HEK293 (cell line): ENCODE results near the gene MGLL.

Experiments used
- CTCF ChIA-PET: fragments of 350-600 bp; formaldehyde crosslinking; extraction: SDS; loops from one replicate; lab custom pipeline; 2021; ENCODE audit warnings: antibody characterized with exemption; lab: Yijun Ruan, JAX
- POLR2A ChIA-PET: fragments of 300-600 bp; formaldehyde crosslinking; extraction: SDS; loops from one replicate; lab custom pipeline; 2020; ENCODE audit warnings: antibody characterized with exemption, inconsistent platforms; lab: Yijun Ruan, JAX
- H3K27ac ChIP-seq: fragments of 200-500 bp; sonication (Bioruptor generic); 2 replicates; pipeline ENCODE4 v1.5.1; 2014; ENCODE audit warnings: low read depth, low read length, control low read depth, inconsistent platforms; ENCODE audit errors: extremely low read depth
- H3K36me3 ChIP-seq, 2 experiments: fragments of 200-500 bp in 1 of 2; sonication (Bioruptor generic) in 1 of 2; 1 replicate in 1 of 2; 2 replicates in 1 of 2; pipeline ENCODE4 v1.5.1; 2014 to 2017; ENCODE audit warnings: inconsistent platforms in 2 of 2, low read length in 2 of 2; ENCODE audit not compliant: control insufficient read depth in 2 of 2, insufficient read depth in 1 of 2
- H3K4me1 ChIP-seq: fragments of 200-500 bp; sonication (Bioruptor generic); 2 replicates; pipeline ENCODE4 v1.5.1; 2014; ENCODE audit warnings: mild to moderate bottlenecking, low read length, inconsistent platforms; ENCODE audit not compliant: control insufficient read depth, insufficient read depth
- H3K4me3 ChIP-seq: 2 replicates; pipeline ENCODE4 v1.5.1; 2011; ENCODE audit warnings: low read depth, mild to moderate bottlenecking, control low read depth, low read length, moderate library complexity
- H3K9me3 ChIP-seq: fragments of 200-500 bp; sonication (Bioruptor generic); 2 replicates; pipeline ENCODE4 v1.5.1; 2014; ENCODE audit warnings: low read depth, low read length, inconsistent platforms; ENCODE audit not compliant: control insufficient read depth, insufficient read depth
- BCL11A ChIP-seq: fragments of 450-650 bp; formaldehyde crosslinking; IDR thresholded peaks from 2 replicates; pipeline ENCODE4 v1.5.1; 2016; ENCODE audit warnings: low read depth, missing biosample characterization, missing genetic modification characterization
- GLI4 ChIP-seq: fragments of 450-650 bp; formaldehyde crosslinking; IDR thresholded peaks from 2 replicates; pipeline ENCODE4 v1.5.1; 2016; ENCODE audit warnings: missing biosample characterization, missing genetic modification characterization
- IKZF3 ChIP-seq: fragments of 450-650 bp; IDR thresholded peaks from 2 replicates; pipeline ENCODE4 v1.5.0; 2018; ENCODE audit warnings: missing biosample characterization, mild to moderate bottlenecking, missing genetic modification characterization, moderate library complexity
- KLF16 ChIP-seq: fragments of 450-650 bp; formaldehyde crosslinking; IDR thresholded peaks from 2 replicates; pipeline ENCODE4 v1.5.1; 2017; ENCODE audit warnings: missing biosample characterization, missing genetic modification characterization
- KLF17 ChIP-seq: fragments of 450-650 bp; formaldehyde crosslinking; IDR thresholded peaks from 2 replicates; pipeline ENCODE4 v1.5.1; 2016; ENCODE audit warnings: missing biosample characterization, missing genetic modification characterization
- OVOL3 ChIP-seq: fragments of 450-650 bp; formaldehyde crosslinking; IDR thresholded peaks from 2 replicates; pipeline ENCODE4 v1.5.1; 2016; ENCODE audit warnings: missing biosample characterization, missing genetic modification characterization
- REST ChIP-seq: fragments of 450-650 bp; formaldehyde crosslinking; IDR thresholded peaks from 2 replicates; pipeline ENCODE4 v1.5.1; 2016; ENCODE audit warnings: missing biosample characterization, missing genetic modification characterization
- SCRT2 ChIP-seq: fragments of 450-650 bp; formaldehyde crosslinking; IDR thresholded peaks from 2 replicates; pipeline ENCODE4 v1.5.1; 2016; ENCODE audit warnings: missing biosample characterization, missing genetic modification characterization
- SP2 ChIP-seq: fragments of 450-650 bp; formaldehyde crosslinking; IDR thresholded peaks from 2 replicates; pipeline ENCODE4 v1.5.1; 2016; ENCODE audit warnings: missing biosample characterization, missing genetic modification characterization
- ZBTB48 ChIP-seq: fragments of 450-650 bp; formaldehyde crosslinking; IDR thresholded peaks from 2 replicates; pipeline ENCODE4 v1.5.1; 2016; ENCODE audit warnings: missing biosample characterization, missing genetic modification characterization
- ZNF146 ChIP-seq: fragments of 450-650 bp; formaldehyde crosslinking; IDR thresholded peaks from 2 replicates; pipeline ENCODE4 v1.5.1; 2016; ENCODE audit warnings: missing biosample characterization, missing genetic modification characterization
- ZNF350 ChIP-seq: fragments of 450-650 bp; formaldehyde crosslinking; IDR thresholded peaks from 2 replicates; pipeline ENCODE4 v1.5.0; 2017; ENCODE audit warnings: missing biosample characterization, mild to moderate bottlenecking, missing genetic modification characterization
- ZNF398 ChIP-seq: fragments of 450-650 bp; formaldehyde crosslinking; IDR thresholded peaks from 2 replicates; pipeline ENCODE4 v1.5.1; 2017; ENCODE audit warnings: missing biosample characterization, missing genetic modification characterization
- ZNF404 ChIP-seq: fragments of 450-650 bp; formaldehyde crosslinking; IDR thresholded peaks from 2 replicates; pipeline ENCODE4 v1.5.1; 2017; ENCODE audit warnings: missing biosample characterization, missing genetic modification characterization
- ZNF423 ChIP-seq: fragments of 450-650 bp; formaldehyde crosslinking; IDR thresholded peaks from 2 replicates; pipeline ENCODE4 v1.5.1; 2016; ENCODE audit warnings: missing biosample characterization, missing genetic modification characterization
- ZNF473 ChIP-seq: fragments of 450-650 bp; formaldehyde crosslinking; IDR thresholded peaks from 2 replicates; pipeline ENCODE4 v1.5.1; 2017; ENCODE audit warnings: missing biosample characterization, missing genetic modification characterization
- ZNF529 ChIP-seq: fragments of 450-650 bp; formaldehyde crosslinking; IDR thresholded peaks from 2 replicates; pipeline ENCODE4 v1.5.1; 2017; ENCODE audit warnings: missing genetic modification characterization, missing biosample characterization; ENCODE audit not compliant: insufficient replicate concordance
- ZNF548 ChIP-seq: fragments of 450-650 bp; formaldehyde crosslinking; IDR thresholded peaks from 2 replicates; pipeline ENCODE4 v1.5.1; 2016; ENCODE audit warnings: missing biosample characterization, missing genetic modification characterization
- ZNF629 ChIP-seq: fragments of 450-650 bp; formaldehyde crosslinking; IDR thresholded peaks from 2 replicates; pipeline ENCODE4 v1.5.1; 2017; ENCODE audit warnings: missing biosample characterization, missing genetic modification characterization
- ZNF768 ChIP-seq: fragments of 450-650 bp; formaldehyde crosslinking; IDR thresholded peaks from 2 replicates; pipeline ENCODE4 v1.5.1; 2018; ENCODE audit warnings: missing biosample characterization, mild to moderate bottlenecking, missing genetic modification characterization
- ZNF830 ChIP-seq: fragments of 450-650 bp; IDR thresholded peaks from 2 replicates; pipeline ENCODE4 v1.5.0; 2018; ENCODE audit warnings: missing biosample characterization, missing genetic modification characterization, low read depth, mild to moderate bottlenecking, moderate library complexity
- ZSCAN30 ChIP-seq: fragments of 450-650 bp; IDR thresholded peaks from 2 replicates; pipeline ENCODE4 v1.5.1; 2018; ENCODE audit warnings: missing biosample characterization, mild to moderate bottlenecking, missing genetic modification characterization, moderate library complexity

MGLL gene

GRCh38 chr3:127809611-127810010 is 12.7 kb downstream of the MGLL start:
- H3K27ac ChIP-seq, result no peak overlapping the region
- no peaks in the 10 kb centered on the region for H3K36me3 ChIP-seq
- ChIA-PET CTCF (no interaction called here), POLR2A (no interaction called here)
- H3K4me3 ChIP-seq, result no peak overlapping the region
- H3K4me1 ChIP-seq, result no peaks in the 10 kb centered on the region
- TF ChIP-seq ZNF146 (tag by site-specific recombination), result no peak
- no peaks in the 10 kb centered on the region for H3K9me3 ChIP-seq

GRCh38 chr3:127809211-127809610 is 13.1 kb downstream of the MGLL start:
- Histone ChIP-seq H3K4me3 (no peak overlapping the region), H3K4me1 (no peaks in the 10 kb centered on the region), H3K27ac (no peak overlapping the region), H3K36me3 (no peaks in the 10 kb centered on the region), H3K9me3 (no peaks in the 10 kb centered on the region)
- ChIA-PET POLR2A (no interaction called here), CTCF (no interaction called here)
- TF ChIP-seq ZNF768 (tag by site-specific recombination) (no peak), ZNF398 (tag by site-specific recombination) (no peak)

- H3K4me1 ChIP-seq, result no peaks in the 10 kb centered on the region
- H3K4me3 ChIP-seq, result no peak overlapping the region
- no peak overlapping the region for H3K27ac ChIP-seq
- ChIA-PET POLR2A (no interaction called here), CTCF (interaction anchor here (0.6 kb wide), 1 partner anchor 1103 kb away, joined by 3 read pairs; no protein-coding TSS in a partner anchor)
- H3K36me3 ChIP-seq, result no peaks in the 10 kb centered on the region
- H3K9me3 ChIP-seq, result no peaks in the 10 kb centered on the region
- TF ChIP-seq ZNF548 (tag by site-specific recombination) (no peak), ZNF423 (tag by site-specific recombination) (no peak), ZNF404 (no peak), ZNF473 (no peak), ZNF629 (tag by site-specific recombination) (no peak), ZNF830 (tag by site-specific recombination) (no peak), SP2 (no peak), KLF17 (no peak), ZBTB48 (tag by site-specific recombination) (no peak), GLI4 (no peak), ZSCAN30 (tag by site-specific recombination) (no peak)
- TF ChIP-seq, all 188 proteins: peak for 0
Measured at GRCh38 chr3:127808197-127808596, 14.1 kb downstream of the MGLL start.

- Histone ChIP-seq H3K4me3 (no peak overlapping the region), H3K4me1 (no peaks in the 10 kb centered on the region), H3K36me3 (no peaks in the 10 kb centered on the region), H3K9me3 (no peaks in the 10 kb centered on the region), H3K27ac (no peak overlapping the region)
- POLR2A ChIA-PET, result no interaction called here
- CTCF ChIA-PET, result no interaction called here
- TF ChIP-seq ZNF350 (tag by site-specific recombination) (no peak), ZNF146 (tag by site-specific recombination) (no peak), BCL11A (tag by site-specific recombination) (no peak), KLF16 (tag by site-specific recombination) (no peak), IKZF3 (tag by site-specific recombination) (no peak), OVOL3 (tag by site-specific recombination) (no peak), ZNF529 (no peak), SCRT2 (tag by site-specific recombination) (no peak), REST (tag by site-specific recombination) (no peak)
Measured at GRCh38 chr3:127805026-127805753, 17.1 kb downstream of the MGLL start.
